ENCODE measurements around the gene BUD31.
"Not testable (repeated sequence)": the region's sequence is repeated elsewhere in the genome, so short reads cannot be mapped to it uniquely, and the experiment has no call there.

BUD31 gene

DNA sequence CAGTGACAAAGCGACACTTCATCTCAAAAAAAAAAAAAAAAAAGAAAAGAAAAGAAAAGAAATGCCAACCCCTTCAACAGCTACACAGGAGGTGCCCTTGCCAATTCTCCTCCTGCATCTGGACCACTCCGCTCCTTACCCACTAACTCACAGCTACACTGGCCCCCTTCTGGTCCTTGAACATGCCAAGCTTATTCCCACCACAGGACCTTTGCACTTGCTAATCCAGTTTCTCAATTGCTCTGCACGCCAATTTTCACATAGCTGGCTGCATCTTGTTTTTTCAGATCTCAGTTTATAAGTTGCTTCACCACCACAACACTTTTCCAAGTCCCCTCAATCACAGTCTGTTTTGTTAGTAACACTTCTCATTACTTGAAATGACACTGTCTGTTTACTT lies 5.9 kb upstream of the BUD31 start:
- DNase-seq = no peak

DNA sequence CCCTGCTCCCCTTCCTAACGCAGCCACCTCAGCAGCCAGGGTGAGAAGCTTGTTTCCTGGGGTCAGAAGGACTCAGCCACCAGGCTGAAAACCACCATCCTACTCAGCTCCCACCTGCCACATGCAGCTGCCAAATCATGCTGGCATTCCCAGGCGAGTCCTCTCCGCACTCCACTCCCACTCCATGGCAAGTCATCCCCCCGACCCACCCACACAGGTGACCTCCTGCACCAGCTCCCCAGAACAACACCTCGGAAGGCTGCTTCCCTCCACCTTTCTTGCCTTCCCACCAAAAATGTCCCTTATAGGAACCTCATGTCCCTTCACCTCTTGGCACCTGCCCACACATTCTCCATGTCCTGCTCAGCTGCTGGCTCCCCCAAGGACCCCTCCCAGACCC lies 5.0 kb upstream of the BUD31 start:
- no peak for DNase-seq

GRCh38 chr7:99404235-99404976 lies 4.4 kb upstream of the BUD31 start:
- DNase-seq = no peak

- DNase-seq = no peak
Measured at GRCh38 chr7:99404977-99405320, 3.8 kb upstream of the BUD31 start.

DNA sequence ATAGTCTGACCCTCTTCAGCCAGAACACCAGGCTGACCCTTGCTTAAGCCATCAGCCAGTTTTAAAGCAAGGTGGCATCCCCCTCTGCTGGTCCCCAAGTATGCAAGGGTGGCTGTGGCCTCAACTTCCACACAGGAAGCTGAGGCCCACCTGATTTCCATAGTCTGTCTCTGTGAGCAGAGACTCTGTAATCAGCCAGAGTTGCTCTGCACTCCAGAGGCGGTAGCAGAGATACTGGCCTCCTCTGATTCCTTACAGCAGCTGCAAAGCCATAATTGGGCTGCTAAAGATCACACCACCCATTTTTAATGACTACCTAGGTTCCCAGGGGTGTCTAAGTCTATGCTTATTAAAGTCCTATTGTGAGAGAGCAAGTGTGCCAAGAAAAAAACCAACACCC lies 2.2 kb upstream of the BUD31 start:
- no peak for DNase-seq

- DNase-seq = no peak
Measured at GRCh38 chr7:99407872-99408378, 844 bp upstream of the BUD31 start.

DNA sequence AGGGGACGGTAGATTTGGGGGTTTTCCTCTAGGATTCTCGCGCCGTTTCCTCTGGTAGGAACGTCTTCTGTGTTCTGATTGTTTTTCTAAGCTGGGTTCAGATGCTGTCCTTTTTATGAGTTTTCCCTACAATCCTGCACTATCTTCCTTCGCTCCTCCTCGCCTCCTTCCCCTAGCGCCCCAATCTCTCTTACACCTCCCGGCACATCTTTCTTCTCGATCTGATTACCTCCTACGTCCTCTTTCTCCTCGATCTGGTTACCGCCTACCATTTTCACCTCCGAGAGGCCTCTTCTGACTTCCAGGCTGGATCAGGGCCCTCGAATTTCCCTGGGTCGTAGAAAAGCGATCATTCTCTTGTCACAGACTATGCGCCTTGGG lies 413 bp downstream of the BUD31 start:
- no peak for DNase-seq

GRCh38 chr7:99409806-99410205 lies 1.0 kb downstream of the BUD31 start:
- DNase-seq = no peak

- no peak for DNase-seq
Measured at GRCh38 chr7:99410635-99411034, 1.9 kb downstream of the BUD31 start.

DNA sequence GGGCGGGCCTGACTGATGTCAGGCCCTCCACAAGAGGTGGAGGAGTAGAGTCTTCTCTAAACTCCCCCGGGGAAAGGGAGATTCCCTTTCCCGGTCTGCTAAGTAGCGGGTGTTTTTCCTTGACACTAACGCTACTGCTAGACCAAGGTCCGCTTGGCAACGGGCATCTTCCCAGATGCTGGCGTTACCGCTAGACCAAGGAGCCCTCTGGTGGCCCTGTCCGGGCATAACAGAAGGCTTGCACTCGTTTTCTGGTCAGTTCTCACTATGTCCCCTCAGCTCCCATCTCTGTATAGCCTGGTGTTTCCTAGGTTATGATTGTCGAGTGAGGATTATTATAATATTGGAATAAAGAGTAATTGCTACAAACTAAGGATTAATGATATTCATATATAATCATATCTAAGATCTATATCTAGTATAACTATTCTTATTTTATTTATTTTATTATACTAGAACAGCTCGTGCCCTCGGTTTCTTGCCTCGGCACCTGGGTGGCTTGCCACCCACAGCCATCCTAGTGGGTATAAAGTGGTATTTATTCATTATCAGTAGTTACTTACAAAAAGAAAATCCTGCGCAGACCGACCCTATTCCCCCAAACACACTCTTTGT lies 6.9 kb downstream of the BUD31 start:
- DNase-seq = peak; percentile 22

DNA sequence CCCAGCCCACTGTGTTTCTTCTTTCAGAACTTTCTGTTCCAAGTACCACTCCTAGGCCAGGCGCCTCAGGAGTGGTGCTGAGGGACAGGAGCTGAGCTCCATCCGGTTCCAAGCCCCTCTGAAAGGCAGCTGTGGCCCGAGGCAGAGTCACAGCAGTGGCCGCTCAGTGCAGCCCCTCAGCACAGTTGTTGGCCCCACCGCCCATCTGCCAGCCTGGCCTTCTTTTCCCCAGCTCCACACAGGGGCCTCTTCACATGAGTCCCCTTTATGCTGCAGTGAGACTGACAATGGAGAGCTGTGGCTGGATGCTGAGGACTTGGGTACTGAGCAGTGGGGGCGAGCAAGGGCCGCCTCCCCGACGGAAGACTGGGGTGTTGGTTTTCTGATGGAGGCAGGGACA lies 9.5 kb downstream of the BUD31 start:
- DNase-seq = no peak

DNA sequence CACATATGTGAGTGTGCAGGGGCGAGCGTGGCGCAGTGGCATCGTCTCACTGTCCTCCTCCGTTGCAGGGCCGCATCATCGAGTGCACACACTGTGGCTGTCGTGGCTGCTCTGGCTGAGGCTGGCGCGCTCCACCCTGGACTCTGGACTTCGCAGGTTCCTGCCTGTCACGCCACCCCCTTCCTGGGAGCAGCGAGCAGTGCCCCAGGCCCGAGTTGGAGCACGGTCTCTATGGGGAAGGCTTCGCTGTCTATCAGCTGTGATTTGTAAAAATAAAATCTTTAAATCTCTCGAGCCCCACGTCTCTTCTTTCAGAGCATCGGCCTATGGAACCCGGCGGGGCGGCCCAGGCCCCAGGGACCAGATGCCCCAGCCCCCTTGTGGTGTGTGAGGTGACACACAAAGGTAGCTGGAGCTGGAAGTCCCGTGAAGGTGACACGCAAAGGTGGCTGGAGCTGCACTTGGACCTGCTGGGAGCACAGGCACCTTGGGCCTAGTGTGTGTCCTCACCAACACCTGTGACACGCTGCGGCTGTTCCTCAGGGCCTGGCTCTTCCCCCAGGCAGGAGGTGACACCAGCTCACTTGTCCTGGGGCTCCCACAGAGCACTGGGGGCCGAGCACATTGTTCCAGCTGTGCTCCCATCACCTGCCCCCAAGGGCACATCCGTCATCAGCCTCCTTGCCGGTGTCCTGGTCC lies 10.7 kb downstream of the BUD31 start:
- DNase-seq = no peak

GRCh38 chr7:99420213-99420612 lies 11.4 kb downstream of the BUD31 start:
- no peak for DNase-seq

DNA sequence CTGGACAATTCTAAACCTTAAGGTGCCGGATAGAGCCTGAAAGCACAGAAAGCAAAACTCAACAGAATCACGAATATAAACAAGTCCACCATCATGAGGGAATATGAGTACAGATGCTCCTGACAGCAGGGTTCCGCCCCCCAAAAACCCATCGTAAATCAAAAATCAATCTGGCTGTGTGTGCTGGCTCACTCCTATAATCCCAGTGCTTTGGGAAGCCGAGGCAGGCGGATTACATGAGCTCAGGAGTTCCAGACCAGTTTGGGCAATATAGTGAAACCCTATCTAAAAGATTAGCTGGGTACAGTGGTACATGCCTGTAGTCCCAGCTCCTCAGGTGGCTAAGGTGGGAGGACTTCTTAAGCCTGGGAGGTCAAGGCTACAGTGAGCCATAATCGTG lies 12.2 kb downstream of the BUD31 start:
- no peak for DNase-seq

GRCh38 chr7:99422186-99422585 lies 13.4 kb downstream of the BUD31 start:
- DNase-seq = peak; percentile 62

DNA sequence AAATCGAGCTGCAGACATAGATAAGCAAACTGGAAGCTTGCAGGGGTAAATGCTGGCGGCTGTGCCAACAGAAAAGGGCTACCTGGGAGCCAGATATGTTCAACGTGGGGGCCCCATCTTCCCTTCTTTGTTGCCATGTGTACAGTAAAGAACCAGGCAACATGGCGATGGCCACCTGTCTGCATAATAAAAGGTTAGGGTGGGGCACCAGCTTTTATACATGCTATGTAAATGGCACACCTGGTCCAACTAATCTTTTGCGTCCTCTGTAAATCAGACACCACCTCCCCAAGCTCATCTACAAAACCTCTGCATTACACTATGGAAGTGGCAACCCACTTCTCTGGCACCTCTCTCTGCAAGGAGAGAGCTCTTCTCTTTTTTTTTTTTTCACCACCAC lies 13.9 kb downstream of the BUD31 start:
- DNase-seq = peak; percentile 64

DNA sequence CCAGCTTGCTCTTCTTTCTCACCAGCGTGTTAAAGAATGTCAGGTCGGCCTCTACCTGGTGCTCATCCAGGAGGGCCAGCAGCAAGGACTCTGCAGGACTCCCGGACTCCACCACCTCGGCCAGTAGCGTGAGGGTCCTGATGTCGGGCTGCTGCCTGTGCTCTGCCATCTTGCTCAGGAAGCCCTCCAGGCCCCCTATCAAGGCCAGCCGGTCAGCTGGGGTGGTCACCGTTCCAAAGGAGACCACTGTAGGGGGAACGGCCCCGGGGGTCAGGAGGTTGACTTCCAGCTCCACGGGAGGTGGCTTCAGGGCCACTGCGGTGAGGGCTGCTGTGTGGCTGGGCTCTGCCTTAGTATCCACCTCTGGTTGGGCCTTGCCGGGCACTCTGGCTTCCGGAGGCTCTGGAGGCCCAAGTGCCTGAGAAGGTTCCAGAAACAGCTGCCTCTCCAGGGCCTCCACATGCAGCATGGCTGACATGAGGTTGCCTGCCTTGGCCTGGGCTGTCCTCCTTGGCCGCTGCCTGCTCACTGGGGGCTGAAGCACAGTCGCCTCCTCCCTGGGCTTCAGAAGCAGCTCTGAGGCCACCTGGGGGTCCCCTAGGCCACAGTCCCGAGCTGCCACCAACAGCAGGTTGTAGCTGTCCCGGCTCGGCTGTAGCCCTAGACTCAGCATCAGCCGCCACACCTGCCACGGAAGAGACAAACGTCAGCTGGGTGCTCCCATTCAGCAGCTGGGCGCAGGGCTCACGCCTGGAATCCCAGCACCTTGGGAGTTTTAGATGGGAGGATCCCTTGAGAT lies 16.4 kb downstream of the BUD31 start:
- no peak for DNase-seq

DNA sequence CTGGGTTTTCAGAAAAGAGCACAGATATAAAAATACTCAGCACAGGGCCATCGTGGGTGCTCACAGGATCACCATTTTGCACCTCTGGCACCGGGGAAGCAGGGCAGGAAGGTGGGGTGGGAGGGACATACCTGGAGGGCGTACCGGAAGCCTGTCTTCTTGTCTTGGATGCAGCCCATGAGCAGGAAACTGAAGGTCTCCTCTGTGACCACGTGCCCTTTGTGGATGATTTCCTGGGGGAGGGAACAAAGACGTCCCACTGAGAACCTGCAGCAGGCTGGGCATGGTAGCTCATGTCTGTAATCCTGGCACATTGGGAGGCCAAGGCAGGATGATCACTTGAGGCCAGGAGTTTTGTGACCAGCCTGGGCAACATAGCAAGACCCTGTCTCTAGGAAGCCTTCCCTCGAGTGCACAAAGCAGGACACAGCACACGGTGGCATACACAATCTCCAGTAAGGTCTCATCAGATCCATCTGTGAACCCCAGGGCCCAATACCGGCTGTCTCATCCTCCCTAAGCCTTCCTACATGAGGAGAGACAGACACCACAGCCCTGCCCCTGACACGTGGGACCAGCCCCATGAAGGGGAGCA lies 20.3 kb downstream of the BUD31 start:
- DNase-seq = no peak

DNA sequence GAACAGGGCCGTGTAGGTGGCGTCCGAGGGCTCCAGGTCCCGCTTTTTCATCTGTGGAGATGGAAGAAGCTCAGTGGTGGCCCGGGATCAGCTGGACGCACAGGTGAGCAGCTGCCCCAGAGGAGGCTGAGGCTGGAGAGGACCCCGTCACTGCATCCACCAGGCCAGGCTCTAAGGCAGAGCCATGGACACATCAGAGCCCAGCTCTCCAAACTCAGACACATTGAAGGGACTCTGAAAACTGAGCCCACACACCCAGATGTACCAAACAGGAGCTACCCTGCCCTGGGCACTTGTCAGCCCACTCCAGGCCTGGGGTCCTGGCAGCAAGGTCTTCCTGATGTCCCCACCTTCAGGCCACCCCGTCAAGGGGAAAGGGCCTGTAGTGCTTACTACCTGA lies 21.0 kb downstream of the BUD31 start:
- no peak for DNase-seq

GRCh38 chr7:99431756-99432540 lies 23.2 kb downstream of the BUD31 start:
- not testable (repeated sequence) for DNase-seq

DNA sequence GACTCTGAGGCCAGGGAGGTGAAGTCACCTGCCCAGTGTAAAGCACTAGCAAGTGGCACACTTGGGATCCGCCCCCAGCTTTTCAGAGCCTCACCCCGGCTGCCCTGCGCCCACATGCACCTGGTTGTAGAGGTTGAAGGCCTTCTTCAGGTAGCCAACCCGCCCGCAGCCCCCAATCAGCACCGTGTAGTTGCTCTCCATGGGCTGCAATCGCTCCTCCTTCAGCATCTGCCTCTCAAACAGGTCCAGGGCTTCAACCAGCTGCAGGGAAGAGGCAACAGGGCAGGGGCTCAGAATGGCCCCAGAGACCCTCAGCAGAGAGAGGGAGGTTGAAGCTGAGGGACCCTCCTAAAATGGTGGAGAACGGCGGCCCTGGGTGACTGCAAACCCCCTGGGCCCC lies 24.4 kb downstream of the BUD31 start:
- no peak for DNase-seq

DNA sequence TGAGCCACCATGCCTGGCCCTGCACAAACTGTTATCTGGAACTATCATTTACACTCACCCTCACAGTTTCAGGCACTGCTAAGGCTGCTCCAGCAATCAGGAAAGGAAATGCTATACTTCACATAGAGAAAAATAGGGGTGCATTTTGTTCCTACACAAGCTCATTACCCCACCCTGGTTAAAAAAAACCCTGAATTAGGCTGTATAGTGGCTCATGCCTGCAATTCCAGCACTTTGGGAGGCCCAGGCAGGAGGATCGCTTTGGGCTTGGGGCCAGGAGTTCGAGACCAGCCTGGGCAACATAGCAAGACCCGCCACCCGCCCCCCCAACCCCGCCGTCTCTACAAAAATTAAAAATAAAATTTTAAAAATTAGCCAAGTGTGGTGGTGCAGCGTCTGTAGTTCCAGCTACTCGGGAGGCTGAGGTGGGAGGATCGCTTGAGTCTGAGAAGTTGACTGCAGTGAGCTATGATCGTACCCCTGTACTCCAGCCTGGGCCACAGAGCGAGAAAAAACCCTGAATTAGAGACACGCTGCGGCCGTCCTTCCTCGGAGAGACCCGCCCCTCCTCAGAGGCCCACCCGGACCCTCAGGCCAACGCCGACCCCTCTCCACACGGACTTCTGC lies 29.3 kb downstream of the BUD31 start:
- no peak for DNase-seq

All from NCI-H1105 (cell line).